ENCODE data around the gene OLFML1. TPM values are rescaled to one million over a fixed set of nuclear protein-coding genes. Genes with fewer than 3 reads are reported as not detected.

The OLFML1 gene
- total RNA-seq, 2 donors from 2014 or later: 0.81 to 1.5 TPM

DNA sequence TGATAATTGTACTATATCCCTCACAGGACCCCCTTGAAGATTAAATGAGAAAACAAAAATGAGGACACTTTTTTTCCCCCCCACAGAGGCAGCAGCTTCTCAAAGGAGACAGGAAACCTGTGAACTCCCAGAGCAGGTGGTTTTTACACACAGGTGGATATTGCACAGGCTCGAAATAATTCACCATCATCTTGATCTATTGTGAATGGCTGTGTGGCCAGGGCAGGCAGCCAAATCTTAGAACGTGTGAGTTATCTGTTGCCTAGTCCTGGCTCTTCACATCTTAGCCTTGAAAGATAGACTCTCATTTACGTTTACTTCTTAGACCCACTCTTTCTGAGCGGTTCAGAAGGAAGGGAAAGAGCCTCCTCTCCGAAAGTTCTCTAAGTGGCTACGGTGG, 52.0 kb downstream of the OLFML1 start:
- Histone ChIP-seq H3K36me3 (ENCODE audit: control insufficient read depth, insufficient read depth, low read length) (peaks cover 8% of the 10 kb centered on the region), H3K9ac (ENCODE audit: extremely low read depth, low read length, poor library complexity, severe bottlenecking) (no peak overlapping the region), H3K4me3 (ENCODE audit: low read length) (no peak overlapping the region), H3K9me3 (ENCODE audit: control insufficient read depth, low read length) (no peaks in the 10 kb centered on the region), H3K27me3 (ENCODE audit: control insufficient read depth, insufficient read depth, low read length, poor library complexity, severe bottlenecking) (no peaks in the 10 kb centered on the region), H3K4me1 (ENCODE audit: control insufficient read depth, insufficient read depth, low read length) (peaks cover 11% of the 10 kb centered on the region), H3K27ac (ENCODE audit: low read depth, low read length) (no peak overlapping the region)
- TF ChIP-seq, protein P1, sequence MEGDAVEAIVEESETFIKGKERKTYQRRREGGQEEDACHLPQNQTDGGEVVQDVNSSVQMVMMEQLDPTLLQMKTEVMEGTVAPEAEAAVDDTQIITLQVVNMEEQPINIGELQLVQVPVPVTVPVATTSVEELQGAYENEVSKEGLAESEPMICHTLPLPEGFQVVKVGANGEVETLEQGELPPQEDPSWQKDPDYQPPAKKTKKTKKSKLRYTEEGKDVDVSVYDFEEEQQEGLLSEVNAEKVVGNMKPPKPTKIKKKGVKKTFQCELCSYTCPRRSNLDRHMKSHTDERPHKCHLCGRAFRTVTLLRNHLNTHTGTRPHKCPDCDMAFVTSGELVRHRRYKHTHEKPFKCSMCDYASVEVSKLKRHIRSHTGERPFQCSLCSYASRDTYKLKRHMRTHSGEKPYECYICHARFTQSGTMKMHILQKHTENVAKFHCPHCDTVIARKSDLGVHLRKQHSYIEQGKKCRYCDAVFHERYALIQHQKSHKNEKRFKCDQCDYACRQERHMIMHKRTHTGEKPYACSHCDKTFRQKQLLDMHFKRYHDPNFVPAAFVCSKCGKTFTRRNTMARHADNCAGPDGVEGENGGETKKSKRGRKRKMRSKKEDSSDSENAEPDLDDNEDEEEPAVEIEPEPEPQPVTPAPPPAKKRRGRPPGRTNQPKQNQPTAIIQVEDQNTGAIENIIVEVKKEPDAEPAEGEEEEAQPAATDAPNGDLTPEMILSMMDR (conservative IDR thresholded peaks at IDR 0.05): no peak
- Mint-ChIP-seq H3K4me1 (peaks cover 41% of the 10 kb centered on the region), H3K9me3 (no peaks in the 10 kb centered on the region), H3K36me3 (ENCODE audit: low read depth) (no peaks in the 10 kb centered on the region), H3K27me3 (ENCODE audit: insufficient read depth) (peaks cover 5% of the 10 kb centered on the region), H3K27ac (no peak overlapping the region), H3K4me3 (no peak overlapping the region)
- DNase-seq: no peak
- 96 to 100% methylated on average over 4 to 6 of the region's 6 CpGs for WGBS, 2 experiments (ENCODE audit: insufficient coverage in 1 of 2, insufficient read length in 1 of 2)

DNA sequence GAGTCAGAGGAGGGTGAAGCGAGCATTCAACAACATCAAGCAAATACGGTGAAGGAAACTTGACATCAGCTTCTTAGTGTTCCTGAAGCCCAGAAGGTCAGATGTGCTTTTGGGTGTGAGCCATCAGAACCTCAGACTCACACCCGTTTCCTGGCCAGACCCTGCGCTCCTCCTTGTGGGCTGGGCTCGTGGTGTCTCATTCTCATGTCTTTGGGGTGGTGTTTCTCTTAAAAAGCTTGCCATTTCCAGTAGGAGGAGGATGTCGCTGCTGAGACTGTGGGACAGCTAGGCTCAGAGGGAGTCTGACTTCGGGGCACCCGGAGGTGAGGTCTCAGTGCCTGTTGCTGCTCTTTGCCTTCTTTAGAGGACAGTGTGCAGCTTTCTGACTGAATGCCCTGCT, 52.7 kb downstream of the OLFML1 start:
- Mint-ChIP-seq H3K4me3 (no peak overlapping the region), H3K27me3 (ENCODE audit: insufficient read depth) (peaks cover 5% of the 10 kb centered on the region), H3K36me3 (ENCODE audit: low read depth) (no peaks in the 10 kb centered on the region), H3K4me1 (peaks cover 45% of the 10 kb centered on the region), H3K27ac (no peak overlapping the region), H3K9me3 (no peaks in the 10 kb centered on the region)
- WGBS, 2 experiments (ENCODE audit: insufficient coverage in 1 of 2, insufficient read length in 1 of 2): 93 to 100% methylated on average over 3 to 8 of the region's 8 CpGs
- Histone ChIP-seq H3K9me3 (ENCODE audit: control insufficient read depth, low read length) (no peaks in the 10 kb centered on the region), H3K36me3 (ENCODE audit: control insufficient read depth, insufficient read depth, low read length) (peaks cover 2% of the 10 kb centered on the region), H3K4me3 (ENCODE audit: low read length) (no peak overlapping the region), H3K27ac (ENCODE audit: low read depth, low read length) (no peak overlapping the region), H3K27me3 (ENCODE audit: control insufficient read depth, insufficient read depth, low read length, poor library complexity, severe bottlenecking) (no peaks in the 10 kb centered on the region), H3K9ac (ENCODE audit: extremely low read depth, low read length, poor library complexity, severe bottlenecking) (no peak overlapping the region), H3K4me1 (ENCODE audit: control insufficient read depth, insufficient read depth, low read length) (peaks cover 11% of the 10 kb centered on the region)
- no peak for DNase-seq
- TF ChIP-seq, protein P1 (conservative IDR thresholded peaks at IDR 0.05): no peak

DNA sequence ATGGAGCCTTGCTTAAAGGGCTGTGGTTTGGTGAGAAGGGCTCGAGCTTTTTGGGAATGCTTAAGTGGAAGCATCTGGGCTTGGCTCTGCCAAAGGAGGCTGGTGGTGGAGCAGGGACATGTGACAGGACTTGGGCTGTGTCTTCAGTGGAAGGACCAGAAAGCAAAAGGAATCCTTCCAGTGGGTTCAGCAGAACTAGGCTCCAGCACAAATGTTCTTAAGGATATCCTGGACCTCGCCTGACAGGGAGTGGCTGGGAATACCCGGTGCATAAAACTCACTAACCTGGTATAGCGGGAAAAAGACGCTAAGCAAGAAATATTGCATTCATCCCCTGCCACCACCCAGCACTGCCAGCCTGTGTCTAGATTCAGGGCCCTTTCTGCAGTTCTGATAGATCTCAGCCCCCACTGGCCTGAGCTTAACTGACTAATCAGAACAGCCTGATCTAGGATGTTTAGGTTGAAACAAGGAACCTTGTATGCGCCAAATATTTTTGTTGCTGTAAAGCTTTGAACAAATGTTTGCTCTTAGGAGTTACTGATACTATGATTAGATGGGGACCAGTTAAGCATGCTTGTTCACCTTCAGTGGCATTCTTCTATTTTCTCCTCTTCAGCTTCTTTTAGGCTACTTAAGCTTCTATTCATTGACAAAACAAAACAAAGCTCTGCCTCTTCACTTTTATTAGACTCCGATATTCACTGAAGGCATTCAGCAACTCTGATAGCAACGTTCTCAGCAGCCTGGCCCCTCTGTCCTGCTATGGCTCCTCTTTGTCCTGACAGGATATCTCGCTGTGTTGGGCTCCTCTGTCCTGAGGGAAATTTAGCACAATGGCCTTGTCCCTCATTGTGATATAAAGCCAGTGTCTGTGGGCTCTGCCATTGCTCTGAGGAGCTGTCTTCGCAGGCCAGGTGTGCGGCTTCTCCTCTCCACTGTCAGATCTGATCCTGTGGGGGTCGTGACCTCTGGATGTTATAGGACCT, 53.5 kb downstream of the OLFML1 start:
- H3K27ac Mint-ChIP-seq: no peak overlapping the region
- TF ChIP-seq, protein P1 (conservative IDR thresholded peaks at IDR 0.05): no peak
- 86 to 89% methylated on average over 12 of the region's 12 CpGs for WGBS, 2 experiments (ENCODE audit: insufficient coverage in 1 of 2, insufficient read length in 1 of 2)
- peaks cover 5% of the 10 kb centered on the region for H3K27me3 Mint-ChIP-seq (ENCODE audit: insufficient read depth)
- H3K27me3 ChIP-seq (ENCODE audit: control insufficient read depth, insufficient read depth, low read length, poor library complexity, severe bottlenecking): no peaks in the 10 kb centered on the region
- H3K9me3 Mint-ChIP-seq: no peaks in the 10 kb centered on the region
- peaks cover 45% of the 10 kb centered on the region for H3K4me1 Mint-ChIP-seq
- no peaks in the 10 kb centered on the region for H3K9me3 ChIP-seq (ENCODE audit: control insufficient read depth, low read length)
- no peak overlapping the region for H3K9ac ChIP-seq (ENCODE audit: extremely low read depth, low read length, poor library complexity, severe bottlenecking)
- H3K36me3 Mint-ChIP-seq (ENCODE audit: low read depth): no peaks in the 10 kb centered on the region
- no peak overlapping the region for H3K27ac ChIP-seq (ENCODE audit: low read depth, low read length)
- no peaks in the 10 kb centered on the region for H3K36me3 ChIP-seq (ENCODE audit: control insufficient read depth, insufficient read depth, low read length)
- H3K4me1 ChIP-seq (ENCODE audit: control insufficient read depth, insufficient read depth, low read length): peaks cover 11% of the 10 kb centered on the region
- no peak overlapping the region for H3K4me3 Mint-ChIP-seq
- DNase-seq: no peak
- no peak overlapping the region for H3K4me3 ChIP-seq (ENCODE audit: low read length)

All from endodermal cell (in vitro differentiated cells).